ENCODE results near the gene ZNF512. TPM values are rescaled to one million over a fixed set of nuclear protein-coding genes. Genes with fewer than 3 reads are reported as not detected.

The ZNF512 gene
- total RNA-seq, 1 experiment from 2014 or later, result 34.2 TPM

- Mint-ChIP-seq H3K4me1 (peaks cover 19% of the 10 kb centered on the region), H3K9me3 (peaks cover 7% of the 10 kb centered on the region), H3K27me3 (ENCODE audit: low read depth) (peaks cover 30% of the 10 kb centered on the region), H3K36me3 (peaks cover under 1% of the 10 kb centered on the region), H3K4me3 (peak overlapping the region; percentile 96), H3K27ac (no peak overlapping the region)
- ATAC-seq (no peak), DNase-seq (ENCODE audit: low spot score) (no peak)
- TF ChIP-seq, protein P1, sequence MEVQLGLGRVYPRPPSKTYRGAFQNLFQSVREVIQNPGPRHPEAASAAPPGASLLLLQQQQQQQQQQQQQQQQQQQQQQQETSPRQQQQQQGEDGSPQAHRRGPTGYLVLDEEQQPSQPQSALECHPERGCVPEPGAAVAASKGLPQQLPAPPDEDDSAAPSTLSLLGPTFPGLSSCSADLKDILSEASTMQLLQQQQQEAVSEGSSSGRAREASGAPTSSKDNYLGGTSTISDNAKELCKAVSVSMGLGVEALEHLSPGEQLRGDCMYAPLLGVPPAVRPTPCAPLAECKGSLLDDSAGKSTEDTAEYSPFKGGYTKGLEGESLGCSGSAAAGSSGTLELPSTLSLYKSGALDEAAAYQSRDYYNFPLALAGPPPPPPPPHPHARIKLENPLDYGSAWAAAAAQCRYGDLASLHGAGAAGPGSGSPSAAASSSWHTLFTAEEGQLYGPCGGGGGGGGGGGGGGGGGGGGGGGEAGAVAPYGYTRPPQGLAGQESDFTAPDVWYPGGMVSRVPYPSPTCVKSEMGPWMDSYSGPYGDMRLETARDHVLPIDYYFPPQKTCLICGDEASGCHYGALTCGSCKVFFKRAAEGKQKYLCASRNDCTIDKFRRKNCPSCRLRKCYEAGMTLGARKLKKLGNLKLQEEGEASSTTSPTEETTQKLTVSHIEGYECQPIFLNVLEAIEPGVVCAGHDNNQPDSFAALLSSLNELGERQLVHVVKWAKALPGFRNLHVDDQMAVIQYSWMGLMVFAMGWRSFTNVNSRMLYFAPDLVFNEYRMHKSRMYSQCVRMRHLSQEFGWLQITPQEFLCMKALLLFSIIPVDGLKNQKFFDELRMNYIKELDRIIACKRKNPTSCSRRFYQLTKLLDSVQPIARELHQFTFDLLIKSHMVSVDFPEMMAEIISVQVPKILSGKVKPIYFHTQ (CRISPR knock-in tag; IDR thresholded peaks at IDR 0.05), result no peak
- no peak for TF ChIP-seq ESRRA (CRISPR knock-in tag; IDR thresholded peaks at IDR 0.05; ENCODE audit: borderline replicate concordance)
- no peak for TF ChIP-seq E2F4 (CRISPR knock-in tag; IDR thresholded peaks at IDR 0.05; ENCODE audit: borderline replicate concordance, low read depth)
- no peak for TF ChIP-seq TP53 (CRISPR knock-in tag; IDR thresholded peaks at IDR 0.05)
- TF ChIP-seq ZNF138 (CRISPR knock-in tag; conservative IDR thresholded peaks at IDR 0.05), result no peak
- no peak for TF ChIP-seq USF1 (CRISPR knock-in tag; IDR thresholded peaks at IDR 0.05)
- no peak for TF ChIP-seq RELA (CRISPR knock-in tag; IDR thresholded peaks at IDR 0.05; ENCODE audit: borderline replicate concordance)
- TF ChIP-seq SMAD3 (CRISPR knock-in tag; IDR thresholded peaks at IDR 0.05; ENCODE audit: borderline replicate concordance), result no peak
- ChIA-PET CTCF (no interaction called here), POLR2A (no interaction called here)
Measured at GRCh38 chr2:27584597-27584996, 1.8 kb downstream of the ZNF512 start.

DNA sequence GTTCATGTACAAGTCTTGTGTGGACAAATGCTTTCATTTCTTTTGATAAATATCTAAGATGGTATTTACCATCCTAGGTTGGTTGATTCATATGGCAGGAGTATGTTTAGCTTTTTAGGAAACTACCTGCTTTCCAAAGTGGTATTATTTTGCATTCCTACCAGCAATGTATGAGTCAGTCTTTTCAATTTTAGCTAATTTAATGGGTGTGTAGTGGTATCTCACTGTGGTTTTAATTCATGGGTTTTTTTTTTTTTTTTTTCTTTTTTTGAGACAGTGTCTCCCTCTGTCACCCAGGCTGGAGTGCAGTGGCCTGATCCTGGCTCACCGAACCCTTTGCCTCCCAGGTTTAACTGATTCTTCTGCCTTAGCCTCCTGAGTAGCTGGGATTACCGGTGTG is 4.2 kb downstream of the ZNF512 start:
- POLR2A ChIA-PET, result no interaction called here
- CTCF ChIA-PET, result interaction anchor here (0.7 kb wide), 1 partner anchor 93 kb away, joined by 3 read pairs; no protein-coding TSS in a partner anchor
- H3K4me1 Mint-ChIP-seq, result peaks cover 19% of the 10 kb centered on the region
- no peak overlapping the region for H3K27ac Mint-ChIP-seq
- peaks cover 14% of the 10 kb centered on the region for H3K9me3 Mint-ChIP-seq
- no peak for DNase-seq (ENCODE audit: low spot score)
- no peak overlapping the region for H3K4me3 Mint-ChIP-seq
- H3K27me3 Mint-ChIP-seq (ENCODE audit: low read depth), result peaks cover 5% of the 10 kb centered on the region
- ATAC-seq, result no peak
- TF ChIP-seq ZNF219 (CRISPR knock-in tag; IDR thresholded peaks at IDR 0.05; ENCODE audit: borderline replicate concordance) (no peak), FOXJ3 (CRISPR knock-in tag; IDR thresholded peaks at IDR 0.05; ENCODE audit: borderline replicate concordance) (no peak), USF2 (CRISPR knock-in tag; IDR thresholded peaks at IDR 0.05) (no peak), CREM (CRISPR knock-in tag; IDR thresholded peaks at IDR 0.05) (no peak), GTF2I (CRISPR knock-in tag; conservative IDR thresholded peaks at IDR 0.05) (no peak), CBFB (CRISPR knock-in tag; IDR thresholded peaks at IDR 0.05; ENCODE audit: low read depth) (no peak)
- TF ChIP-seq, protein P1 (CRISPR knock-in tag; IDR thresholded peaks at IDR 0.05), result no peak
- TF ChIP-seq, protein P2, sequence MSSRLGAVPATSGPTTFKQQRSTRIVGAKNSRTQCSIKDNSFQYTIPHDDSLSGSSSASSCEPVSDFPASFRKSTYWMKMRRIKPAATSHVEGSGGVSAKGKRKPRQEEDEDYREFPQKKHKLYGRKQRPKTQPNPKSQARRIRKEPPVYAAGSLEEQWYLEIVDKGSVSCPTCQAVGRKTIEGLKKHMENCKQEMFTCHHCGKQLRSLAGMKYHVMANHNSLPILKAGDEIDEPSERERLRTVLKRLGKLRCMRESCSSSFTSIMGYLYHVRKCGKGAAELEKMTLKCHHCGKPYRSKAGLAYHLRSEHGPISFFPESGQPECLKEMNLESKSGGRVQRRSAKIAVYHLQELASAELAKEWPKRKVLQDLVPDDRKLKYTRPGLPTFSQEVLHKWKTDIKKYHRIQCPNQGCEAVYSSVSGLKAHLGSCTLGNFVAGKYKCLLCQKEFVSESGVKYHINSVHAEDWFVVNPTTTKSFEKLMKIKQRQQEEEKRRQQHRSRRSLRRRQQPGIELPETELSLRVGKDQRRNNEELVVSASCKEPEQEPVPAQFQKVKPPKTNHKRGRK (CRISPR knock-in tag; IDR thresholded peaks at IDR 0.05; ENCODE audit: borderline replicate concordance), result no peak
- peaks cover 12% of the 10 kb centered on the region for H3K36me3 Mint-ChIP-seq

All from WTC11 (cell line).